HG02973 (cell line): Measurements from ENCODE around the gene IKZF3.
A peak's percentile ranks its signal among the peaks of the same experiment; 100 is the strongest.
"Not testable (repeated sequence)": the region's sequence is repeated elsewhere in the genome, so short reads cannot be mapped to it uniquely, and the experiment has no call there.

Source experiments
- ATAC-seq: cut with Tn5 transposase; IDR thresholded peaks from one replicate; pipeline ENCODE4 v1.9.1; 2021; ENCODE audit warnings: moderate library complexity; ENCODE audit not compliant: unreplicated experiment

IKZF3 gene

GRCh38 chr17:39757176-39757662 lies 106.9 kb downstream of the IKZF3 start:
- ATAC-seq: no peak

GRCh38 chr17:39756380-39757079 lies 107.6 kb downstream of the IKZF3 start:
- ATAC-seq: no peak

GRCh38 chr17:39755554-39756379 lies 108.3 kb downstream of the IKZF3 start:
- no peak for ATAC-seq

GRCh38 chr17:39754958-39755553 lies 109.1 kb downstream of the IKZF3 start:
- ATAC-seq: no peak

GRCh38 chr17:39754161-39754957 lies 109.8 kb downstream of the IKZF3 start:
- peak; percentile 48 for ATAC-seq

- peak; percentile 22 for ATAC-seq
Measured at GRCh38 chr17:39753514-39754160, 110.5 kb downstream of the IKZF3 start.

- ATAC-seq: no peak
Measured at GRCh38 chr17:39752241-39752881, 111.8 kb downstream of the IKZF3 start.

- ATAC-seq: no peak
Measured at GRCh38 chr17:39751637-39752036, 112.5 kb downstream of the IKZF3 start.

GRCh38 chr17:39751016-39751543 lies 113.0 kb downstream of the IKZF3 start:
- ATAC-seq: no peak

- ATAC-seq: no peak
Measured at GRCh38 chr17:39750131-39751015, 113.7 kb downstream of the IKZF3 start.

GRCh38 chr17:39748444-39749034 lies 115.6 kb downstream of the IKZF3 start:
- ATAC-seq: not testable (repeated sequence)

GRCh38 chr17:39747745-39748144 lies 116.4 kb downstream of the IKZF3 start:
- no peak for ATAC-seq

GRCh38 chr17:39746145-39746461 lies 118.0 kb downstream of the IKZF3 start:
- ATAC-seq: no peak

- ATAC-seq: no peak
Measured at GRCh38 chr17:39745335-39746144, 118.6 kb downstream of the IKZF3 start.

- ATAC-seq: no peak
Measured at GRCh38 chr17:39744836-39745215, 119.3 kb downstream of the IKZF3 start.

GRCh38 chr17:39744075-39744835 lies 119.9 kb downstream of the IKZF3 start:
- no peak for ATAC-seq
